NCI-H1694 (cell line): Measurements from ENCODE around the gene OSBPL8.
"Not testable (repeated sequence)": the region's sequence is repeated elsewhere in the genome, so short reads cannot be mapped to it uniquely, and the experiment has no call there.

Source experiments
- DNase-seq: peaks from one replicate; lab custom pipeline; 2025; lab: John Stamatoyannopoulos, UW

The OSBPL8 gene

GRCh38 chr12:76360316-76360715 is 199.3 kb downstream of the OSBPL8 start:
- DNase-seq = no peak

GRCh38 chr12:76356071-76356470 is 203.5 kb downstream of the OSBPL8 start:
- no peak for DNase-seq

- peak; percentile 79 for DNase-seq
Observed at GRCh38 chr12:76348079-76348901, 211.3 kb downstream of the OSBPL8 start, which contains the start of gene BBS10. Gene BBS10 (minus strand): TSS chr12:76348415. CDS start chr12:76348358, 57 bp downstream.

- peak; percentile 55 for DNase-seq
Observed at GRCh38 chr12:76346798-76347420, 212.7 kb downstream of the OSBPL8 start.

GRCh38 chr12:76346236-76346635 is 213.3 kb downstream of the OSBPL8 start:
- no peak for DNase-seq

- no peak for DNase-seq
Observed at GRCh38 chr12:76345569-76345968, 214.0 kb downstream of the OSBPL8 start.

GRCh38 chr12:76341436-76342030 is 218.0 kb downstream of the OSBPL8 start:
- DNase-seq = no peak

- DNase-seq = no peak
Observed at GRCh38 chr12:76340680-76341435, 218.7 kb downstream of the OSBPL8 start.

GRCh38 chr12:76337583-76337982 is 222.0 kb downstream of the OSBPL8 start:
- DNase-seq = no peak

GRCh38 chr12:76332606-76333005 is 227.0 kb downstream of the OSBPL8 start:
- DNase-seq = no peak

- DNase-seq = no peak
Observed at GRCh38 chr12:76329606-76330005, 230.0 kb downstream of the OSBPL8 start.

- DNase-seq = no peak
Observed at GRCh38 chr12:76329159-76329558, 230.4 kb downstream of the OSBPL8 start.

GRCh38 chr12:76319595-76320319 is 239.8 kb downstream of the OSBPL8 start:
- not testable (repeated sequence) for DNase-seq

- DNase-seq = no peak
Observed at GRCh38 chr12:76318773-76319594, 240.6 kb downstream of the OSBPL8 start.

GRCh38 chr12:76317976-76318375 is 241.6 kb downstream of the OSBPL8 start:
- no peak for DNase-seq

GRCh38 chr12:76316468-76316867 is 243.1 kb downstream of the OSBPL8 start:
- no peak for DNase-seq

GRCh38 chr12:76313299-76313698 is 246.3 kb downstream of the OSBPL8 start:
- DNase-seq = no peak

GRCh38 chr12:76312315-76312714 is 247.3 kb downstream of the OSBPL8 start:
- DNase-seq = no peak

- DNase-seq = no peak
Observed at GRCh38 chr12:76311796-76312195, 247.8 kb downstream of the OSBPL8 start.

- no peak for DNase-seq
Observed at GRCh38 chr12:76310110-76310509, 249.5 kb downstream of the OSBPL8 start.

- no peak for DNase-seq
Observed at GRCh38 chr12:76308866-76309265, 250.7 kb downstream of the OSBPL8 start.
